ENCODE measurements around the gene SPATA46.
"Not testable (repeated sequence)": the region's sequence is repeated elsewhere in the genome, so short reads cannot be mapped to it uniquely, and the experiment has no call there.

Gene SPATA46

DNA sequence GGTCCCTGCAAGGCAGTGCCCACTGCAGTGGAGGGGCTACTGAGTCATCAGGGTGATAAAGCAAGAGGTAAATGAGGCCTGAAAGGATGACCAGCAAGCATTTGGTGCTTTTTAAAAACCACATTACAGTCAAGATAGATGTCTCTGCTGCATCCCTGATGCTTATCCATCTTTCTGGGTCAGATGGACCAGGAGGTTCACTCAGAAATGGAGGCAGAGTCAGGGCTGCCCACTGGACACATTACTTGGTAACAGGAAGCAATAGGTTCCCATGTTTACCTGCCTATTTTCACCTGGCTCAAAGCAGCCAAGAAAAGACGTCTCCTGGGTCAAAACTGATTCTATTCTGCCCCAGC is 3.6 kb downstream of the SPATA46 start:
- DNase-seq = no peak

- no peak for DNase-seq
Observed at GRCh38 chr1:162372159-162373071, 4.2 kb downstream of the SPATA46 start.

- DNase-seq = no peak
Observed at GRCh38 chr1:162371611-162372010, 5.0 kb downstream of the SPATA46 start.

DNA sequence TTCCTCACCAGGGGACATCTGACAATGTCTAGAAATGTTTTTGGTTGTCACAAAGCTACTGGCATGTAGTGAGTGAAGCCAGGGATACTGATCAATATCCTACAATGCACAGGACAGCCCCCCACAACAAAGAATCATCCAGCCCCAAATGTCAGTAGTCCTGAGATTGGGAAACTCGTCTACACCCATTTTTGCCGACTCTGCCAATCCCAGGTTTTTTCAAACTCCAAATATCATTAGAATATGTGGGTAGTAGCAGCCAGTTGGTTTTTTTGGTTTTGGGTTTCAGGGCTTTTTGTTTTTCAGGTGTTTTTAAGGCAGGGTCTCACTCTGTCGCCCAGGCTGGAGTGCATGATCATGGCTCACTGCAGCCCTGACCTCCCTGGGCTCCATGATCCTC is 5.9 kb downstream of the SPATA46 start:
- no peak for DNase-seq

DNA sequence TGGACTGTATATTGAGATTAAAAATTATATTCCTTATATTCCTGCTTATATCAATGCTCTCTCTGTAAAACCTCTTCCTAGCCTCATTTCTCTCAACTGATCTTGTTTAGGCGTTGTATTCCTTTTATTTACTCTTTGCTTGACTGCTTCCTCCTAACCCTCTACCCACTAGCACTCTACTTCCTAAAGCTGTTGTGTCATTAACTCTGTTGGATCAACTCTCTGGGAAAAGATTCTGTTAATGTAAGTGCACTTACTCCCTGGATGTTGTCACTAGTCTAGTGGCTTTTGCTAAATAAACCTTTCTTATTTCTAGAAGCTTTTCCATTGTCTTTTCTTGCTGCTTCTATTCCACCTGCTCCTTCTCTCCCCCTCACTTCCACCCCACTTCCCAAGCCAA is 6.5 kb downstream of the SPATA46 start:
- DNase-seq = no peak

DNA sequence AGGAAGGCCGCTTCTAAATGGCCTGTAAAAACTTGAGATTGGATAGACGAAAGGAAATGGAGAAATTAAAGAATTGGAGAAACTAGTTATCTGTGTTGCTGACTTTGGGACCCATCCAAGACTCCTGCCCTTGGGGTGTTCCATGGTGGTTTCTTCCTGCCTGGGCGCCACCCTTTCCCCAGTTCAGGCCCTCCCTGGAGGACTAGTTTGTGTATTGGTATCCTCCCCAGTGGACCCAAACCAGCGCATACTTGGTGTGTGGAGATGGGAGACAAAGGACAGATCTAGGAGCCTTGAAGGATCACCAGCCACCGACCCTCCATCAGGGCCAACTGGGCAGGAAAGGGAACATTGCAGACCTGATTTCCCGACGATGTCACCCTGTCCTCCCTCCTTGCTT is 7.1 kb downstream of the SPATA46 start:
- no peak for DNase-seq

DNA sequence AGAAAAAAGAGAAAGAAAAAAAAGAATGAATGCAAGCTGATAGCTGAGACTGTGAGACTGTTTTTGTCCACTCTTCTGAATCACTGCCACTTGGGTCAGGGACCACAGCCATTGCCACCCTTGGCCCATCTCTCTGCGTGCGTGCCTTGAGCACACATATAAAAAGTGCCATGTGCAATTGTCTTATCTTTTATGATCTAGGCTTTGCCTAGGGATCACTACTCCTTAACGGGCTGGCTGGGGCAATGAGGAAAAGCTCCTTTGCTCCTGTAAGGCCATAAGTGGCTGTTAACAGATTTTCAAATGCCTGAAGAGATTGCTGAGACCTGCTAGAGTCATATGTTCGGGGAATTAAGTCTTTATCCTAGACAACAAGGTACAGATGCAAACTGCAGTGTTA is 8.2 kb downstream of the SPATA46 start:
- no peak for DNase-seq

DNA sequence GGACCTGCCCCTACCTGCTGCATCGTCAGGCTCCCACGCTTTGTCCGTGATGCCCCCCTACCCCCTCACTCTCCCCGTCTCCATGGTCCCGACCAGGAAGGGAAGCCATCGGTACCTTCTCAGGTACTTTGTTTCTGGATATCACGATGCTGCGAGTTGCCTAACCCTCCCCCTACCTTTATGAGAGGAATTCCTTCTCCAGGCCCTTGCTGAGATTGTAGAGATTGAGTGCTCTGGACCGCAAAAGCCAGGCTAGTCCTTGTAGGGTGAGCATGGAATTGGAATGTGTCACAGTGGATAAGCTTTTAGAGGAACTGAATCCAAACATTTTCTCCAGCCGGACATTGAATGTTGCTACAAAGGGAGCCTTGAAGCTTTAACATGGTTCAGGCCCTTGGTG is 8.9 kb downstream of the SPATA46 start:
- no peak for DNase-seq

DNA sequence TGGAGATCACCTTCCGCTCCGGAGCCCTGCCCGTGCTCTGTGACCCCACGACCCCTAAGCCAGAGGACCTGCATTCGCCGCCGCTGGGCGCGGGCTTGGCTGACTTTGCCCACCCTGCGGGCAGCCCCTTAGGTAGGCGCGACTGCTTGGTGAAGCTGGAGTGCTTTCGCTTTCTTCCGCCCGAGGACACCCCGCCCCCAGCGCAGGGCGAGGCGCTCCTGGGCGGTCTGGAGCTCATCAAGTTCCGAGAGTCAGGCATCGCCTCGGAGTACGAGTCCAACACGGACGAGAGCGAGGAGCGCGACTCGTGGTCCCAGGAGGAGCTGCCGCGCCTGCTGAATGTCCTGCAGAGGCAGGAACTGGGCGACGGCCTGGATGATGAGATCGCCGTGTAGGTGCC is 9.6 kb downstream of the SPATA46 start:
- DNase-seq = no peak

DNA sequence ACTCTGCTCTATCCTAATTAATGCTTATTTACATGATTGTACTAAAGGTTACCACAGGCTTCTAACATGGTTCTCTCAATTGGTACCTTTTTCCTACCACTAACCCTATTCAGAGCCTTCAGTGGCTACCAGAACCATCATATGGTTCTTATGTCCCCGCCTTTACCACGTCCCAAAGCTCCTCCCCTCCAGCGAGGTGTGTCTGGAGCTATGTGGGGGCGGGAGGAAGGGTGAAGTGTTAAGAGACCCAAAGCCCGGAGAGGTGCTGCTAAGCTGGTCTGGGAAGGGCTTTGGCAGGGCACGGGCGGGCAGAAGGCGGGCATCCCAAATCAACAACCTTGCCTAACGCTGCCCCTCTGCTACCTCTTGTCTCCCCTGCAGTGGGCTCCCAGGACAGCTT is 10.0 kb downstream of the SPATA46 start:
- DNase-seq = no peak

DNA sequence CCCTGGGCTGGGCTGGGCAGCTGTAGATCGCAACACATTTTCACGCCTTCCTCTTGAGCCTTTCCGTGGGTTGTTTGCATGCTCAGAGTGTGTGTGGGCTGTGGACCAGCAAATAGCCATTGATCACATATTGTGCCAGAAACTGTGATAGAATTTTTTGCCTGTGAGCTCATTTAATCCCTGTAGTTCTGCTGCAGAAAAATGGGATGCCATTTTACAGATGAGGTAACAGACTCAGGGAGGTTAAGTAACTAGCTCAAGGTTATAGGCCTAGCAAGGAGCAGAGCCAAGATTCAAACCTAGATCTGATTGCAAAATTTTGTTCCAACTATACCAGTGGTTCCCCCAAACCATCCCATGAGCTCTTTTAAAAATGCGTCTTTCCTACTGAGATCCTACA is 10.5 kb downstream of the SPATA46 start:
- DNase-seq = no peak

- no peak for DNase-seq
Observed at GRCh38 chr1:162365284-162366020, 11.2 kb downstream of the SPATA46 start.

DNA sequence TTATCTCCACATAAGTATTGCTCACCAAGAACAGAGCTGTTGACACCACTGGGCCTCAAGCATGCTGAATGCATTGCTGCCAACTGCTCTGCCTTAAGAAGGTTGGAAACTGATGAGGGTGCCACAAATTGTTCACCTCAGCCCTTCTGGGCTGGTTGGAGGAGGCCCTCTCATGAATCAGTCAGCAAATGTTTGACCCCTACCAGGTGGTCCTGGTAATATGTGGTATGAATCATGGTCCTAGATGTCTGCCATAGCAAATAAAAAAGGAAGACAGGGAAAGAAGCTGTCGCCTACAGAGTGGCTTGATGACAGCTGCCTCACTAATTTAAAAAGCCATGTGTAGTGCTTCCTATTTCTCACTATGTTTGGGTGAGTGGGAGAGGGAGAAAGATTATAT is 12.2 kb downstream of the SPATA46 start:
- no peak for DNase-seq

DNA sequence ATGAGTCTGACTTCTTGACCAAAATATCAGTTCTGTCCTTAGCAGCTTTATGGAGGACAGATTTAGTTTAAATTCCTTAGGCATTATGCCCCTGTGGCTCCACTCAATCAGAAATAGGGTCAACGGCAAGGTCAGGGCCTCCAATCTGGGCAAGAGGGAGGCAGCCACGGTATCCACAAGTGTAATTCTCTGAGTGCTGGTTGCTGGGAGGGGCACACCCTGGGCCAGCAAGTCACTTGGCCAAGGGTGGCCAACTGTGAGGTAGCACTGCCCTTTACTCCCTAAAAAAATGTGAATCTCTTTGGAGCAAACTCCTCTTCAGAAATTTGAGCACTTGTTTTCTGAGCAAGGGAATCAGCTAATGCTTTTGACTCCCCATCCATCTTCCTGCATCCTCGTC is 12.8 kb downstream of the SPATA46 start:
- no peak for DNase-seq

- DNase-seq = no peak
Observed at GRCh38 chr1:162361349-162361748, 15.3 kb downstream of the SPATA46 start.

- no peak for DNase-seq
Observed at GRCh38 chr1:162360874-162361260, 15.8 kb downstream of the SPATA46 start.

DNA sequence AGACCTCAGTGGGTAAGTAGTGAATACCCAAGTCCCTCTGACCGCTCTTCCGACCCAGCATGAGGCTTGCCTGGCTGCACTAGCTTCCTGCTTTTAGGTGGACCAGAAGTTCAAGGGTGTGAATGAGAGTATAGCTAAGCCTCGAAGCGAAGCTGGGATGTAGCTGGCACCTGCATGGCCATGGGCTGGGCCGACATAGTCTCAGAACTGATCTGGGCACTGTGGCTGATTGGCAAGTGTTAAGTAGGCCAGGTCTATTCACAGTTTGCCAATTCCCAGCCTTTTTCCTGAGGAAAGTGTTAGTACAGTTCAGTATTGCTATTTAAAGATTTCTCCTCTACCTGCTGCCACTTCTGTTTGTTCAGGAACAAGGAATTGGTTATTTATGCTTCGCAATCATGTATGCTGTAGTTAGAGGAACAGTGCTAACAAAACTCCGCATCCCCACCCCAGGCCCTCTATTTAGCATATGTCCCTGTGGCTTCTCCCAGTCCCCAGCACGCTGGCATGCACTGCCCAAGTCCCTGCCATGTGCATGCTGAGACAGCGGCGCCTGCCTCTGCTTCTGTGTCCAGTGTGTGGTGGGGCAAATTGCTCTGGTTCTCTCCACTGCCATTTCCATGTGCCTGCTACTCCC is 16.3 kb downstream of the SPATA46 start:
- DNase-seq = no peak

- no peak for DNase-seq
Observed at GRCh38 chr1:162359523-162360236, 17.0 kb downstream of the SPATA46 start.

GRCh38 chr1:162358928-162359327 is 17.7 kb downstream of the SPATA46 start:
- DNase-seq = no peak

- DNase-seq = no peak
Observed at GRCh38 chr1:162357681-162358266, 18.9 kb downstream of the SPATA46 start.

DNA sequence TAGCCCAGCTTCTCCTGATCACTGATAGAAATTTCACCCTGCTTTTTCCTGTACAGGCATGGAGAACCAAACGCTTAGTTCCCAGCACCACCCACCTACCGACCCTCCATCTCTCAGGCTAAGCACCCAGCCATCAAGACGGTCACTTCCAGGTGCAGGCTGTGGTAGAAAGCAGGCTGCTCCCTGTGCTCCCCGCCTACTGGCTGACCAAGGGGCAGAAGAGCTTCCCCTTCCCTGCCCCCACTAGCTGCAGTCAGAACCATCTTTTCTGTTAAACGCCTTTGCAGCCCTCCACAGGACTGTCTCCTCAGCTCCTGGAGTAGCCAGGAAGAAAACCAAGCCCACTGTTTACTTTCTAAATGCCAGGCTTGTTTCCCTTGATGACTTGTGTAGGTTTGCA is 23.0 kb downstream of the SPATA46 start:
- no peak for DNase-seq

- DNase-seq = no peak
Observed at GRCh38 chr1:162353078-162353477, 23.6 kb downstream of the SPATA46 start.

DNA sequence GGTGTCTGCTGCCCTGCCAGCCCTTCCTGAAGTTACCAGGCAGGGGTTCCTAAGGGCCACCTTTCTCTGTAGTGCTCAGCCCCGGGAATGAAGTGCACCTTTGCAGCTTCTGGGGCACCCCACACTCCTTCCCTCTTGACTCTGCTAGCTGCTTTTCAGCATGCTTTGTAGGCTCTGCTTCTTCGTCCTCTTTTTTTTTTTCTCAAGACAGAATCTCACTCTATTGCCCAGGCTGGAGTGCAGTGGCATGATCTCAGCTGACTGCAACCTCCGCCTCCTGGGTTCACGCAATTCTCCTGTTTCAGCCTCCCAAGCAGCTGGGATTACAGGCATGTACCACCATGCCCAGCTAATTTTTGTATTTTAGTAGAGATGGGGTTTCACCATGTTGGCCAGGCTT is 24.8 kb downstream of the SPATA46 start:
- DNase-seq = not testable (repeated sequence)
